MM.1S (cell line): ENCODE data around the gene ANXA11.

ENCODE experiments used
- DNase-seq: peaks from one replicate; pipeline ENCODE4 v3.0.0-alpha.2; 2015
- H2AFZ ChIP-seq: fragments of 300-600 bp; sonication (generic); 2 replicates; pipeline ENCODE4 v1.6.0; 2016; ENCODE audit warnings: antibody characterized with exemption, low read length
- H3F3A ChIP-seq: fragments of 300-600 bp; sonication (generic); 2 replicates; pipeline ENCODE4 v1.6.1; 2016; ENCODE audit warnings: mild to moderate bottlenecking, antibody characterized with exemption, low read length, moderate library complexity, mixed read lengths; ENCODE audit not compliant: insufficient read depth
- H3K27ac ChIP-seq: fragments of 300-600 bp; sonication (generic); 2 replicates; pipeline ENCODE4 v1.5.1; 2016; ENCODE audit warnings: mild to moderate bottlenecking, low read length
- H3K27me3 ChIP-seq: fragments of 300-600 bp; sonication (generic); replicated peaks from 2 replicates; pipeline ENCODE4 v1.6.0; 2016; ENCODE audit warnings: low read length; ENCODE audit not compliant: insufficient read depth
- H3K36me3 ChIP-seq: fragments of 300-600 bp; sonication (generic); replicated peaks from 2 replicates; pipeline ENCODE4 v1.6.1; 2016; ENCODE audit warnings: mild to moderate bottlenecking, low read length, mixed read lengths; ENCODE audit not compliant: insufficient read depth
- H3K4me1 ChIP-seq: fragments of 300-600 bp; sonication (generic); 2 replicates; pipeline ENCODE4 v1.6.1; 2016; ENCODE audit warnings: low read length, mixed read lengths
- H3K4me2 ChIP-seq: fragments of 300-600 bp; sonication (generic); 2 replicates; pipeline ENCODE4 v1.6.0; 2016; ENCODE audit warnings: low read depth, low read length
- H3K4me3 ChIP-seq: fragments of 300-600 bp; sonication (generic); 2 replicates; pipeline ENCODE4 v1.5.1; 2016; ENCODE audit warnings: low read length, mixed read lengths
- H3K79me2 ChIP-seq: fragments of 300-600 bp; sonication (generic); 2 replicates; pipeline ENCODE4 v1.6.1; 2016; ENCODE audit warnings: mixed run types, low read length, mixed read lengths
- H3K9ac ChIP-seq: fragments of 300-600 bp; sonication (generic); 2 replicates; pipeline ENCODE4 v1.6.1; 2016; ENCODE audit warnings: low read length, mixed read lengths
- H3K9me2 ChIP-seq: fragments of 300-600 bp; sonication (generic); replicated peaks from 2 replicates; pipeline ENCODE4 v1.6.1; 2016; ENCODE audit warnings: mild to moderate bottlenecking, low read length, mixed read lengths; ENCODE audit not compliant: insufficient read depth
- H3K9me3 ChIP-seq: fragments of 300-600 bp; sonication (generic); replicated peaks from 2 replicates; pipeline ENCODE4 v1.6.1; 2016; ENCODE audit warnings: mild to moderate bottlenecking, low read length, mixed read lengths; ENCODE audit not compliant: insufficient read depth
- H4K20me1 ChIP-seq: fragments of 300-600 bp; sonication (generic); 2 replicates; pipeline ENCODE4 v1.6.1; 2016; ENCODE audit warnings: mild to moderate bottlenecking, low read length, moderate library complexity, mixed read lengths; ENCODE audit not compliant: insufficient read depth
- EZH2 ChIP-seq: fragments of 300-600 bp; sonication (generic); optimal IDR thresholded peaks from 2 replicates; pipeline ENCODE3; 2017; ENCODE audit warnings: low read depth, mild to moderate bottlenecking, antibody characterized with exemption, low read length, mixed read lengths
- EZH2phosphoT487 ChIP-seq: fragments of 300-600 bp; sonication (generic); IDR thresholded peaks from 2 replicates; pipeline ENCODE4 v1.6.1; 2018; ENCODE audit warnings: antibody characterized with exemption, low read length
- TF ChIP-seq, protein P1 (sequence below): fragments of 300-600 bp; sonication (generic); IDR thresholded peaks from 2 replicates; pipeline ENCODE4 v1.5.1; 2016; ENCODE audit warnings: antibody characterized with exemption, low read length, mixed read lengths

The ANXA11 gene

DNA sequence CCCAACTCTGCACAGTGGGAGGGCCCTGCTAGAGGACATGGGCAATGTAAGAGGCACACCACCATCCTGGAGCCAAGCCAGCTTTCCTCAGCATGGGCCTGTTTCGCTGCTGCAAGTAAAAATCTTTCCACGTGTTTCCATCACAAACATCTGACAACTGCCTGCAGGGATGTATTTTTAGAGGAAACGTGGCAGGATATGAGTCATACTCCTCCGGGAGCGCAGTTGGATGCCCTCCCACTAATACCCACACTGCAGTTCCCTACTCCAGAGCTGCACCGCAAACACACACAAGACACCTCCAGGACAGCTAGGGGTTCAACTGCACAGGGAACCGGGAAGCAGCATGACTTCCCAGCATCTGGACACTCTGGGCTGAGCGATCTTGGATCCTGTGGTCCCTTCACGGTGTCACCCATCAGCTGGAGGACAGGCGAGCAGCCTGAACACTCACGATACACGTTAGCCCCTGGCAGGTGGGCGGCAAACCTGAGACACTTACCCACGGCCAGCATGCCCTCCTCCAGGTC, 46.7 kb downstream of the ANXA11 start:
- TF ChIP-seq, protein P1, sequence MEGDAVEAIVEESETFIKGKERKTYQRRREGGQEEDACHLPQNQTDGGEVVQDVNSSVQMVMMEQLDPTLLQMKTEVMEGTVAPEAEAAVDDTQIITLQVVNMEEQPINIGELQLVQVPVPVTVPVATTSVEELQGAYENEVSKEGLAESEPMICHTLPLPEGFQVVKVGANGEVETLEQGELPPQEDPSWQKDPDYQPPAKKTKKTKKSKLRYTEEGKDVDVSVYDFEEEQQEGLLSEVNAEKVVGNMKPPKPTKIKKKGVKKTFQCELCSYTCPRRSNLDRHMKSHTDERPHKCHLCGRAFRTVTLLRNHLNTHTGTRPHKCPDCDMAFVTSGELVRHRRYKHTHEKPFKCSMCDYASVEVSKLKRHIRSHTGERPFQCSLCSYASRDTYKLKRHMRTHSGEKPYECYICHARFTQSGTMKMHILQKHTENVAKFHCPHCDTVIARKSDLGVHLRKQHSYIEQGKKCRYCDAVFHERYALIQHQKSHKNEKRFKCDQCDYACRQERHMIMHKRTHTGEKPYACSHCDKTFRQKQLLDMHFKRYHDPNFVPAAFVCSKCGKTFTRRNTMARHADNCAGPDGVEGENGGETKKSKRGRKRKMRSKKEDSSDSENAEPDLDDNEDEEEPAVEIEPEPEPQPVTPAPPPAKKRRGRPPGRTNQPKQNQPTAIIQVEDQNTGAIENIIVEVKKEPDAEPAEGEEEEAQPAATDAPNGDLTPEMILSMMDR = no peak
- TF ChIP-seq EZH2phosphoT487 (no peak), EZH2 (no peak)
- no peak overlapping the region for H3K4me3 ChIP-seq
- no peak for DNase-seq
- H3K9me2 ChIP-seq = no peaks in the 10 kb centered on the region
- H4K20me1 ChIP-seq = no peaks in the 10 kb centered on the region
- H3K9ac ChIP-seq = no peak overlapping the region
- H3K79me2 ChIP-seq = 0 out of 2 replicates have a peak, but pooled peaks cover 4% of the 10 kb centered on the region
- no peak overlapping the region for H2AFZ ChIP-seq
- H3K4me2 ChIP-seq = no peak overlapping the region
- H3K27me3 ChIP-seq = no peaks in the 10 kb centered on the region
- H3K36me3 ChIP-seq = peaks cover 18% of the 10 kb centered on the region; the same call in 1 of the 2 replicates
- no peaks in the 10 kb centered on the region for H3K9me3 ChIP-seq
- H3K4me1 ChIP-seq = no peaks in the 10 kb centered on the region
- no peak overlapping the region for H3K27ac ChIP-seq
- H3F3A ChIP-seq = no peaks in the 10 kb centered on the region

DNA sequence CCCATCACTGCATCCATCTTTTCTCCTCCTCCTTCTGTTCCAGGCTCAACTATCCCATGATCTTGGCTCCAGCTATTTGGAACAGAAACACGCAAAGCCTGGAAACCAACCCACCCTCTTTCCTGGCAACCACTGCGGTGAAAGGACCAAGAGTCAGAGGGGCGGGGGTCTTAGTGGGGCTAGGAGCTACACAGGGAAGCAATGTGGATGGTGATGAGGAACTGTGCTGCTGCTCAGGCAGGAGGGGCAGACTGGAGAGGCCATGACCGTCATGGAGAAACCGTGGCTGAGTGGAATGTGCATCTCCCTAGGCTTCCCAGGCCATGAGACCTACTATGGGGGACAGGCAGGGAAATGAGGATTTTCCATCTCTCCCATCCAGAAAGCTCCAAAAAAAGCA, 47.2 kb downstream of the ANXA11 start:
- no peaks in the 10 kb centered on the region for H3K4me1 ChIP-seq
- no peaks in the 10 kb centered on the region for H3K27me3 ChIP-seq
- H3K4me3 ChIP-seq = no peak overlapping the region
- H4K20me1 ChIP-seq = no peaks in the 10 kb centered on the region
- H3K4me2 ChIP-seq = no peak overlapping the region
- peaks cover 13% of the 10 kb centered on the region; the same call in 1 of the 2 replicates for H3K36me3 ChIP-seq
- H3K9me3 ChIP-seq = no peaks in the 10 kb centered on the region
- TF ChIP-seq, protein P1 = no peak
- TF ChIP-seq EZH2phosphoT487 (no peak), EZH2 (no peak)
- no peaks in the 10 kb centered on the region for H3F3A ChIP-seq
- no peak for DNase-seq
- no peak overlapping the region for H3K27ac ChIP-seq
- H3K9ac ChIP-seq = no peak overlapping the region
- no peaks in the 10 kb centered on the region for H3K9me2 ChIP-seq
- 0 out of 2 replicates have a peak, but pooled peaks cover 4% of the 10 kb centered on the region for H3K79me2 ChIP-seq
- no peak overlapping the region for H2AFZ ChIP-seq

DNA sequence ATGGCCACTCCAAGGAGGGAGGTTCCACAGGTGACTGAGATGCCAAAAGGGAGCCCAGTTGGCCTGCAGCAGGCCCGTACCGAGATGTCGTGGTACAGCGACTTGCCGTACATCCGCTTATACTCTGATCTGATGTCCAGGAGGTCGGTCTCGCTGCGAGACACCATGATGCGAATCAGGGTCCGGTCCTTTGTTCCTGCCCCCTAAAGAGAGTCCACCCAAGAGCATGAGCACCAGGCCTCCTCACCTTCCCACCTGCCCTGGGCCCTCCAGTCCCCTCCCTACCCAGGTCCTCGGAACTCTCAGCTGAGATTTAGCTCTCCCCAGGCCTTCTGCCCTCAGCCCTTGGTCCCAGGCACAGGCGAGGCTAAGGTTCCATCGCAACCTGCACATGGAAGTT, 47.8 kb downstream of the ANXA11 start:
- H4K20me1 ChIP-seq = no peaks in the 10 kb centered on the region
- H3F3A ChIP-seq = no peaks in the 10 kb centered on the region
- peaks cover 12% of the 10 kb centered on the region; the same call in 1 of the 2 replicates for H3K36me3 ChIP-seq
- no peak overlapping the region for H2AFZ ChIP-seq
- no peaks in the 10 kb centered on the region for H3K4me1 ChIP-seq
- H3K9me2 ChIP-seq = no peaks in the 10 kb centered on the region
- no peak overlapping the region for H3K9ac ChIP-seq
- H3K9me3 ChIP-seq = no peaks in the 10 kb centered on the region
- no peak for DNase-seq
- H3K27me3 ChIP-seq = no peaks in the 10 kb centered on the region
- no peak overlapping the region for H3K4me3 ChIP-seq
- H3K4me2 ChIP-seq = no peak overlapping the region
- no peak overlapping the region for H3K27ac ChIP-seq
- TF ChIP-seq, protein P1 = no peak
- TF ChIP-seq EZH2 (no peak), EZH2phosphoT487 (no peak)
- 0 out of 2 replicates have a peak, but pooled peaks cover 4% of the 10 kb centered on the region for H3K79me2 ChIP-seq
